Middle frontal gyrus (tissue), 1 donor: Measurements from ENCODE around the gene CYP26C1.

Source experiments
- DNase-seq: peaks from one replicate; pipeline ENCODE4 v3.0.0-alpha.2; 2015; ENCODE audit warnings: low spot score; ENCODE audit errors: extremely low spot score

CYP26C1 gene

GRCh38 chr10:93110472-93111146 lies 50.0 kb downstream of the CYP26C1 start:
- no peak for DNase-seq

GRCh38 chr10:93113042-93113441 lies 52.4 kb downstream of the CYP26C1 start:
- no peak for DNase-seq

- no peak for DNase-seq
Measured at GRCh38 chr10:93115661-93116383, 55.2 kb downstream of the CYP26C1 start.
